GM10248 (cell line): ENCODE data around the gene TRAF3.

Experiments used
- CTCF ChIA-PET: fragments of 300-600 bp; sonication (Branson Sonifier 250); formaldehyde crosslinking; extraction: SDS; loops from one replicate; lab custom pipeline; 2021; ENCODE audit warnings: antibody characterized with exemption; lab: Yijun Ruan, JAX
- POLR2A ChIA-PET: fragments of 350-650 bp; sonication (Branson Sonifier 250); formaldehyde crosslinking; extraction: SDS; loops from one replicate; lab custom pipeline; 2020; ENCODE audit warnings: antibody characterized with exemption; lab: Yijun Ruan, JAX
- DNase-seq: peaks from one replicate; pipeline ENCODE4 v3.0.0; 2012; ENCODE audit errors: extremely low spot score
- TF ChIP-seq, protein P1 (sequence below): IDR thresholded peaks from 2 replicates; pipeline ENCODE4 v1.5.1; 2012; ENCODE audit warnings: mild to moderate bottlenecking, low read depth; ENCODE audit errors: extremely low read depth, missing control alignments, control extremely low read depth

The TRAF3 gene

DNA sequence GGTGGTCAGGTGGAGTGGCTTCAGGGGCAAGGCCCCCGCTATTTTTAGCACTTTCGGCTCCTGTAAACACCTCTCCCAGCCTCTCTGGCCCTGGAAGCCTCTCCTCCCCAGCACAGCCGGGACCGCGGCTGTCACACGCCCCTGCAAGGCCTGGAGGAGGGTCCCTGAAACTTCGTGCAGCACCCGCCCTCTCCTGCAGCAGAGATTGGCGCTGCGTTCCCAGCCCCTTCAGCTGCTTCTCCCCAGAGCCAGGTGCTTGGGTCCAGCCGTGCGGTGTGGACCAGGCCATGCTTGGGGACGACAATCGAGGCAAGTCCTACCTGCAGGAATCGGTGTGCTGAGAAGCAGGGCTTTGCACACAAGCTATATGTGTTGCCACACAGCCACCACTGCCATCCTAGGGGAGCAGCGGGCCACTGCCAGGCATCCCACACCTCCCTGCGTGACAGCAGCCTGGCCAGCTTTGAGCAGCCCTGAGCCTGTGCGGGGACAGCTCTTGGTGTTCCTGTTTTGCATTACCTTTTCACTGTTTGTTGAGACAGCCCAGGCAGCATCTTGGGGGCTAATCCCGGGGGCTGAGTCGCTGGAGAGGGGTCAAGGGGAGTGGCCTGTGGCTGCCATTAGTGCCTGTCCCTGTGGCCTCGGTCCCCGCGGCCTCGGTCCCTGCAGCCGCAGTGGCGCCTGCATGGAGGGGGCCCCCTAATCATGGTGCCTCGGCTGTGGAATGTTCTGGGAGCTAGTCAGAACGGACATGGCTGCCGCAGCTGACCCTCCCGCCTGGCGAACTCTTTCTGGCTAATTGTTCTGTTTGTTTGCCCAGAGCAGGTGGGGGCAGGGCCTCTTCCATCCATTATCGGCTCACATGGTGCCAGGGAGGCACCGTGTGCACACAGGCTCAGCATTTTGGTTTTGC is 27.6 kb upstream of the TRAF3 start:
- no peak for DNase-seq
- TF ChIP-seq, protein P1, sequence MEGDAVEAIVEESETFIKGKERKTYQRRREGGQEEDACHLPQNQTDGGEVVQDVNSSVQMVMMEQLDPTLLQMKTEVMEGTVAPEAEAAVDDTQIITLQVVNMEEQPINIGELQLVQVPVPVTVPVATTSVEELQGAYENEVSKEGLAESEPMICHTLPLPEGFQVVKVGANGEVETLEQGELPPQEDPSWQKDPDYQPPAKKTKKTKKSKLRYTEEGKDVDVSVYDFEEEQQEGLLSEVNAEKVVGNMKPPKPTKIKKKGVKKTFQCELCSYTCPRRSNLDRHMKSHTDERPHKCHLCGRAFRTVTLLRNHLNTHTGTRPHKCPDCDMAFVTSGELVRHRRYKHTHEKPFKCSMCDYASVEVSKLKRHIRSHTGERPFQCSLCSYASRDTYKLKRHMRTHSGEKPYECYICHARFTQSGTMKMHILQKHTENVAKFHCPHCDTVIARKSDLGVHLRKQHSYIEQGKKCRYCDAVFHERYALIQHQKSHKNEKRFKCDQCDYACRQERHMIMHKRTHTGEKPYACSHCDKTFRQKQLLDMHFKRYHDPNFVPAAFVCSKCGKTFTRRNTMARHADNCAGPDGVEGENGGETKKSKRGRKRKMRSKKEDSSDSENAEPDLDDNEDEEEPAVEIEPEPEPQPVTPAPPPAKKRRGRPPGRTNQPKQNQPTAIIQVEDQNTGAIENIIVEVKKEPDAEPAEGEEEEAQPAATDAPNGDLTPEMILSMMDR, result no peak
- POLR2A ChIA-PET, result no interaction called here

DNA sequence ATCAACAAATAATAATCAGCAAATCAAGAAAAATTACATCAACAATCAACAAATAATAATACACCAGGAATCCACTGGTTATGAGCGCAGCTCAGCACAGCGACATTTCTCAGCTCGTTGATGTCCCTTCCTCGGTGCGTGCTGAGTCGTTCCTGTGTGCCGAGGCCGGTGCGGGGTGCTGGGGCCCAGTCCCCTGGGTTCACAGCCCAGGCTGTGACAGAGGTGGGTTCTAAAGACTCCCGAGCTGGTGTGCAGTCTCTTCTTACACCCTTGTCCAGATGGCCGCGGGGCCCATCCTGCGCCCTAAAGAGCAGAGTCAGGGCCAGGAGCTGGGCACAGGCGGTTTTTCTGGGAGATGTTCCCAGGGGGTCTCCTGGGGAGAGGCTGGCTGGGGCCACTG is 26.9 kb upstream of the TRAF3 start:
- DNase-seq, result no peak
- ChIA-PET CTCF (interaction anchor here (1.1 to 1.4 kb wide), 2 partner anchors 10 to 37 kb away, joined by 3 read pairs; no protein-coding TSS in a partner anchor), POLR2A (no interaction called here)
- TF ChIP-seq, protein P1, result no peak

More for the DNA sequence above, 27.6 kb upstream of the TRAF3 start:
- CTCF ChIA-PET, result interaction anchor here (1.1 to 1.3 kb wide), 2 partner anchors 18 to 36 kb away, joined by 3 read pairs; no protein-coding TSS in a partner anchor

DNA sequence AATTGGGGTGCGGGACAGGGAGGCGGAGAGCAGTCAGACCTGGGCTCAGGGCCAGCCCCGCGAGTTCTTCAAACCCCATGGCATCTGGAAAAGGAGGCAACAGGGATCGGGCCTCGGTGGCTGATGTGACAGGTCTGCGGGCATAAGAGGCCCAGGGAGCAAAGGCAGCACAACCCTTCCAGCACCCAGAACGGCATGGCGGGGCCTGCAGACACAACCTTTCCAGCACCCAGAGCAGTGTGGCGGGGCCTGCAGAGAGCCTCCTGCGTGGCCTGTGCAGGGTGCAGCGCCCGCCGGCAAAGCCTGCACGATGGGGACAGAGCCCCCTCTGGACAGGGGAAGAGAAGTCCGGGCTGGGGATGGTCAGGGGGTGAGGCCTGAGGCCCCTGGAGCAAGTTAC is 26.2 kb upstream of the TRAF3 start:
- CTCF ChIA-PET, result interaction anchor here (1.1 to 1.4 kb wide), 2 partner anchors 11 to 37 kb away, joined by 3 read pairs; no protein-coding TSS in a partner anchor
- DNase-seq, result no peak
- TF ChIP-seq, protein P1, result no peak
- POLR2A ChIA-PET, result no interaction called here

DNA sequence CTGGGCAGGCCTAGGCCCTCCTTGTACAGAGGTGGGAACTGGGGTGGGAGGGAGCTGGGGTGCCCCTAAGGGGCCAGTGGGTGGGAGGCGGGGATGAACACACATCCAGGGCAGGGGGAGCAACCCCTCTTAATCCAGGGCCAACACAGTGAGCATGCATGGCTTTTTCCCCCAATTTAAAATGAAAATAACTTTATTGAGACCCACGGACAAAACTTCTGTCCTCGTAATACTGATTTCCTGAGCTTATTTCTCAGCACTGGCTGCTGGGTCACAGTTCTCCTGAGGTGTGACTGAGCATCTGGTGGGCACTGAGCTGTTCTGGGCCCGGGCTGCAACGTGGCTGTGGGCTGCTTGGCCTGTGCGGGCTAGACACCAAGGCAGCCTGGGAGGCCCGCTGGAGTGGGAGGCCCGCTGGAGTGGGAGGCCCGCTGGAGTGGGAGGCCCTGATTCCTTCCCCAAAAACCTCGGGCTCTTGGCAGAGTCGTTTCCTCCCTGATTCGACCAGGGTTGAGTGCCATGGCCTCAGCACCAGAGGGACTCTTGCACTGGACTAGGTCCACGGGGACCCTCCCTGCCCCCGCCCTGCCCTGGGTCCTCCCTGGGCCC is 24.9 kb upstream of the TRAF3 start:
- no peak for DNase-seq
- TF ChIP-seq, protein P1, result no peak
- ChIA-PET POLR2A (no interaction called here), CTCF (no interaction called here)

DNA sequence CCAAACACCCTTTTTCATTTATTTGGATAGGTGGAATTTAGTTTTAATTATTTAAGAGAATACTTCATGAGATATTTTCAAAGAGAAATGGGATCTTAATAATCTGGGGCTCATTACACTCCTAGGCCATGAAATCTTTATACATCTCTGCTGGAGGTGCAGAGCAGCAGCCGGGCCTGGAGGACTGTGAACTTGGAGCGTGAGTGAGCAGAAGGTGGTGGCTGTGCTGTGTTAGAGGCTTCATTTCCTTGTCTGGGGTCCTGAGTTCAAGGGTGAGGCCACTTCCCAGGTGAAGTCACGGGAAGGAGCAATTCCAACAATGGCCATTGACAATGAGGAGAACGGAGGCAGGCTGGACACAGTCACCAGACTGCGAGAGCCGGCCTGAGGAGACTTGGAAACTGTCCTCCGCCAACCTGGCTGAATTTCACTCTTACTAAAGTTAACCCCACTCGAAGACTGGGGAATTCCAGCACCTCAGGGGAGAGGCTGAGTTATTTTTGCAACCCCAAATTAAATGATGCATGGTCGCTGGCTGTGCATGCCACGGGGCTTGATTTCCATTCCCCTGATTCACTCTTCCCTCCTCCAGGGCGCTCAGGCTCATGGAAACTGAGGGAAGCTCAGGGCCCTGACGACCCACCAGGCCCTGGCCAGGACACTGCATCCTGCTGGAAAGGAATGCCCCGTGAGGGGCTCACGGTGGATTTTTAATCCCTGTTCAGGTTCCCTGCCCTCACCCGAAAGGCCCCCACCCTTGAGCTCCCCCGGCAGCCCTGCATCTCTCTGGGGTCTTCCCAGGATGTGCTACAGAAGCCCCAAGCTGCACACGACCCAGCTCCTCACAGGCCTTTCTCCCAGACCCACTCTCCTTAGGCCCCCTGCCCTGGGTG is 22.6 kb upstream of the TRAF3 start:
- TF ChIP-seq, protein P1, result no peak
- POLR2A ChIA-PET, result no interaction called here
- CTCF ChIA-PET, result interaction anchor here (0.6 to 1.5 kb wide), 5 partner anchors 10 to 60 kb away, joined by 3 to 6 read pairs (median 3); no protein-coding TSS in a partner anchor
- peak; percentile 80 for DNase-seq
